ENCODE results near the gene LAMC2.

GRCh38 chr1:183270541-183271141 is 84.6 kb downstream of the LAMC2 start:
- TF ChIP-seq, protein P1, sequence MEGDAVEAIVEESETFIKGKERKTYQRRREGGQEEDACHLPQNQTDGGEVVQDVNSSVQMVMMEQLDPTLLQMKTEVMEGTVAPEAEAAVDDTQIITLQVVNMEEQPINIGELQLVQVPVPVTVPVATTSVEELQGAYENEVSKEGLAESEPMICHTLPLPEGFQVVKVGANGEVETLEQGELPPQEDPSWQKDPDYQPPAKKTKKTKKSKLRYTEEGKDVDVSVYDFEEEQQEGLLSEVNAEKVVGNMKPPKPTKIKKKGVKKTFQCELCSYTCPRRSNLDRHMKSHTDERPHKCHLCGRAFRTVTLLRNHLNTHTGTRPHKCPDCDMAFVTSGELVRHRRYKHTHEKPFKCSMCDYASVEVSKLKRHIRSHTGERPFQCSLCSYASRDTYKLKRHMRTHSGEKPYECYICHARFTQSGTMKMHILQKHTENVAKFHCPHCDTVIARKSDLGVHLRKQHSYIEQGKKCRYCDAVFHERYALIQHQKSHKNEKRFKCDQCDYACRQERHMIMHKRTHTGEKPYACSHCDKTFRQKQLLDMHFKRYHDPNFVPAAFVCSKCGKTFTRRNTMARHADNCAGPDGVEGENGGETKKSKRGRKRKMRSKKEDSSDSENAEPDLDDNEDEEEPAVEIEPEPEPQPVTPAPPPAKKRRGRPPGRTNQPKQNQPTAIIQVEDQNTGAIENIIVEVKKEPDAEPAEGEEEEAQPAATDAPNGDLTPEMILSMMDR (IDR thresholded peaks at IDR 0.05): no peak
- TF ChIP-seq POLR2AphosphoS5 (IDR thresholded peaks at IDR 0.05; ENCODE audit: insufficient read depth in 1 of 2, low read depth in 1 of 2): no peak

Data from vagina (tissue), 2 donors.